Endothelial cell (in vitro differentiated cells): ENCODE data around the gene PDCD6IP. TPM values are rescaled to one million over a fixed set of nuclear protein-coding genes. Genes with fewer than 3 reads are reported as not detected.

Source experiments
- DNase-seq: peaks from one replicate; pipeline ENCODE4 v3.0.0; 2021; ENCODE audit warnings: low spot score
- H3K27ac Mint-ChIP-seq: one replicate; pipeline ENCODE4 v1.8.0; 2021; ENCODE audit warnings: mixed read lengths, inconsistent platforms; ENCODE audit not compliant: unreplicated experiment
- H3K27me3 Mint-ChIP-seq: one replicate; pipeline ENCODE4 v1.8.0; 2021; ENCODE audit warnings: mild to moderate bottlenecking, moderate library complexity, mixed read lengths, inconsistent platforms; ENCODE audit not compliant: unreplicated experiment
- H3K36me3 Mint-ChIP-seq: one replicate; pipeline ENCODE4 v1.8.0; 2021; ENCODE audit warnings: mild to moderate bottlenecking, low read depth, mixed read lengths, inconsistent platforms; ENCODE audit not compliant: unreplicated experiment
- H3K4me1 Mint-ChIP-seq: one replicate; pipeline ENCODE4 v1.8.0; 2021; ENCODE audit warnings: mild to moderate bottlenecking, mixed read lengths, inconsistent platforms; ENCODE audit not compliant: unreplicated experiment
- H3K4me3 Mint-ChIP-seq: one replicate; pipeline ENCODE4 v1.8.0; 2021; ENCODE audit warnings: mild to moderate bottlenecking, mixed read lengths, inconsistent platforms; ENCODE audit not compliant: unreplicated experiment
- H3K9me3 Mint-ChIP-seq: one replicate; pipeline ENCODE4 v1.8.0; 2021; ENCODE audit warnings: mixed read lengths, inconsistent platforms; ENCODE audit not compliant: unreplicated experiment
- CTCF ChIP-seq: fragments of 200-600 bp; sonication (generic); IDR thresholded peaks from one replicate; pipeline ENCODE4 v1.5.0; 2021; ENCODE audit warnings: antibody characterized with exemption; ENCODE audit not compliant: unreplicated experiment
- total RNA-seq: library from RNA; stranded (reverse); fragmentation: NEBNext Ultra II Directional; extraction: Animal tissue kit (Norgen Biotek cat#: 25700); gene quantifications from one replicate; pipeline ENCODE4 v1.2.1, GENCODE V29; 2021; ENCODE audit not compliant: unreplicated experiment

PDCD6IP gene
- total RNA-seq, 1 donor from 2014 or later: 218 TPM

DNA sequence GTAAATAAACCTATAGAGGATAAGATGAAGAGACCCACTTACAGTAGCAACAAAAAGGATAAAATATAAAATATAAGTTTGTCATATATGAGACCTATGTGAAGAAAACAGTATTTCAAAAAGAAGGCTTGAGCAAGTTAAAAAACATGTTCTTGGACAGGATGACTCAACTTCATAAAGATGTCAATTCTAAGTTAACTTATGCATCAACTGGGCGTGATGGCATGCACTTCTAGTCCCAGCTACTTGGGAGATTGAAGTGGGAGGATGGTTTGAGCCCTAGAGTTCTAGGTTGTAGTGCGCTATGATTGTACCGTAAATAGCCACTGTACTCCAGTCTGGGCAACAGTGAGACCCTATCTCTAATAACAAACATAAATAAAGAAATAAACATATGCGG lies 59.7 kb downstream of the PDCD6IP start:
- no peak for TF ChIP-seq CTCF
- Mint-ChIP-seq H3K4me3 (no peak overlapping the region), H3K36me3 (peaks cover 4% of the 10 kb centered on the region), H3K27me3 (peaks cover under 1% of the 10 kb centered on the region), H3K9me3 (no peaks in the 10 kb centered on the region), H3K27ac (no peak overlapping the region), H3K4me1 (peaks cover 24% of the 10 kb centered on the region)
- no peak for DNase-seq

GRCh38 chr3:33860373-33861050 lies 62.1 kb downstream of the PDCD6IP start:
- peaks cover 4% of the 10 kb centered on the region for H3K36me3 Mint-ChIP-seq
- H3K4me3 Mint-ChIP-seq: no peak overlapping the region
- peaks cover 10% of the 10 kb centered on the region for H3K4me1 Mint-ChIP-seq
- DNase-seq: no peak
- TF ChIP-seq CTCF: no peak
- no peaks in the 10 kb centered on the region for H3K9me3 Mint-ChIP-seq
- H3K27me3 Mint-ChIP-seq: no peaks in the 10 kb centered on the region
- H3K27ac Mint-ChIP-seq: no peak overlapping the region

DNA sequence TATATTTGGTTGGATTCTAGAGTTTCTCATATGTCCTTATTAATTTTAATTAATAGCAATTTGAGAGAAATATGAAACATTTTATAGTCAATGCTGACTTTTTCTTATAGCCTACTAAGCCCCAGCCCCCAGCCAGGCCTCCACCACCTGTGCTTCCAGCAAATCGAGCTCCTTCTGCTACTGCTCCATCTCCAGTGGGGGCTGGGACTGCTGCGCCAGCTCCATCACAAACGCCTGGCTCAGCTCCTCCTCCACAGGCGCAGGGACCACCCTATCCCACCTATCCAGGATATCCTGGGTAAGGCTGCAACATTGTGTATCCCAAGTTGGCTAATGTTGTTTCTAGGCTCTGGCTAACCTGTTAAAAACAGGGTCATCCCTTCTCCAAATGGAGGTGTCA lies 66.7 kb downstream of the PDCD6IP start:
- no peaks in the 10 kb centered on the region for H3K4me1 Mint-ChIP-seq

GRCh38 chr3:33868309-33868708 lies 69.9 kb downstream of the PDCD6IP start:
- no peak for DNase-seq
- H3K4me1 Mint-ChIP-seq: no peaks in the 10 kb centered on the region
- no peak overlapping the region for H3K4me3 Mint-ChIP-seq
- no peaks in the 10 kb centered on the region for H3K27me3 Mint-ChIP-seq
- H3K36me3 Mint-ChIP-seq: no peaks in the 10 kb centered on the region
- H3K9me3 Mint-ChIP-seq: no peaks in the 10 kb centered on the region
- no peak for TF ChIP-seq CTCF
- H3K27ac Mint-ChIP-seq: no peak overlapping the region

More for the DNA sequence above, 66.7 kb downstream of the PDCD6IP start:
- no peak overlapping the region for H3K4me3 Mint-ChIP-seq
- H3K36me3 Mint-ChIP-seq: no peaks in the 10 kb centered on the region
- TF ChIP-seq CTCF: no peak
- H3K27me3 Mint-ChIP-seq: no peaks in the 10 kb centered on the region
- no peaks in the 10 kb centered on the region for H3K9me3 Mint-ChIP-seq
- no peak overlapping the region for H3K27ac Mint-ChIP-seq
- no peak for DNase-seq

- no peak for TF ChIP-seq CTCF
These were observed 71.5 kb downstream of the PDCD6IP start for GRCh38 chr3:33869977-33870376.

More at GRCh38 chr3:33869977-33870376, 71.5 kb downstream of the PDCD6IP start:
- no peaks in the 10 kb centered on the region for H3K27me3 Mint-ChIP-seq
- H3K4me1 Mint-ChIP-seq: no peaks in the 10 kb centered on the region
- no peaks in the 10 kb centered on the region for H3K36me3 Mint-ChIP-seq
- H3K27ac Mint-ChIP-seq: no peak overlapping the region
- no peaks in the 10 kb centered on the region for H3K9me3 Mint-ChIP-seq
- H3K4me3 Mint-ChIP-seq: no peak overlapping the region
- no peak for DNase-seq
